ENCODE measurements around the gene TRMT10C.
"Not testable (repeated sequence)": the region's sequence is repeated elsewhere in the genome, so short reads cannot be mapped to it uniquely, and the experiment has no call there.

Gene TRMT10C

DNA sequence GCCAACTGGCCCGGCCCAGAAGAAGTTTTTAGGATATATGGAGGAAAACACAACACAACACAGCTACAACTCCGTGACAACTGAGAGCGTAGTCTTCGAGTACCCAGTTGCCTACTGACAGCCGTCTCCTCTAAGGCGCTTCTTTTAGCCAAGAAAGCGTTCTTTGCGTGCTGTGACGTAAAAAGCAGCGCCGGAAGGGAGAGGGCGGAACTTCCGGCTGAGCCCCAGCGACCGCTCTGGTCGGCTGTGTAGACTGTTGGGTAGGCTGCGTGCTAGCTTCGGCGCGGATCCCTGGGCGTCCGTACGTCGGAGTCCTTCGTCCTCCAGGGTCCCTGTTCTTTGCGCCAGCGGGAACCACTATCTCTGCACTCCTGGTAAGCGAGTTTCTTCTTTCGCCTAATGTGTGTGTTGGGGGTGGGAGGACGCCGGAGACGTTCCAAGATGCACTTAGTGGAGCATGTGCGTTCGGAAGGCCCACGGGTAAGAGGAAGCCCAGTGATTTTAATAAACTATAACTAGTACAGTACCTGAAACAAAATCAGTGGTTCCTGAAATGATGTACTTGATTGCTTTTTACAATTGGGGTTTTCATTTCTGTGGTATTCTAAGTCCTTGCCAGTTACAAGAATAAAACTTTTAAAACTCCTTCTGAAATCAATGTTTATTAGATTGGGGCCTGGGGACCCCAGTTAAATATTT, at the start of gene TRMT10C:
Gene TRMT10C (plus strand): TSS at position 239 of the 699 bp plus-strand sequence. CDS start 2,914 bp downstream, outside the sequence.
- peak; percentile 93 for DNase-seq

DNA sequence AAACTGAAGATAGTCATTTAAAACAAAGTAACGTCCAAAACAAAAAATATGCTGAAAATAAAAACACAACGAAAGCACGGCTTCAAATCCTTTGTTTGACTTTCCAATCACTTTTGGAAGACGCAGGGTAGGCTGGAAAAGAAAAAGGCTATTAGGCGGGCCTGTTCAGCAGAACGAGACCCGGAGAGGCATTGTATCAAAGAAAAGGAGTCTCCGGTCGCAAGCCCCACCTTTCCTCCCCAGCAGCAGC, 49.3 kb upstream of the TRMT10C start:
- DNase-seq, result no peak

DNA sequence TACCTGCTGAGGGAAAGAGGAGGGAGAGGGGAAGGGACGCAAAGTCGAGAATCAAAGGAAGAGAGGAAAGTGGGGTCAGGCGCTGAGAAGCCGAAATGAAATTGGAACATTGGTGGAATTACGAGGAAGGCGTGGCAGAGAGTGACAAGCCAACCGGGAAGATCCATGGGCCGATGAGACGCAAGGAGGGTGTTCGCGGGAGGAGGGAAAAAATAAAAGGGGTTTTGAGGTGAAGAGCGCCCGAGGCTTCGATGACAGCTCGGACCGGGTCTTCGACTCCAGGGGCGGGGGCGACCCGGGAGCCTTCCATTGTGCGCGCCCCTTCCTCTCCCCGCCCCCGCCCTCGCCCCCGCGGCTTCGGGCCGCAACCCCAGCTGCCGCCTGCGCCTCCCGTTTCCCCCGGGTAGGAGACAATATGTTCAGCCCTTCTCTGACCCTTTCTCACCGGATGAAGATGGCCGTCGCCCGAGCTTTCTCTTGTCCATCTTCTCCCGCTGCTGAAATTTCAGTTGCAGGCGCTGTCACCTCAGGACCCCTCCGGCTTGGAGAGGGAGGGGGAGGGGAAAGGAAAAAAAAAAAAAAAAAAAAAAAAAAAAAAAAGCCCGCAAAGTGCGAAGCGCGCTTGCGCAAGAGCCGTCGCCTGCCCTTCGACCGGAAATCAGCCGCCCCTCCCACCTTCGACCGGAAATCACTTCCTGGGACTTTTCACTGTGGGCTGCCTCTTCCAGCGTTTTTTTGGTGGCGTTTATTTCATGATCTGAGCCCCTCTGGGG, 48.8 kb upstream of the TRMT10C start, which contains the start of gene SENP7:
Gene SENP7 (minus strand): TSS at position 567 of the 773 bp plus-strand sequence. CDS start 82 bp downstream, at position 485.
- DNase-seq, result peak; percentile 89 to 94

DNA sequence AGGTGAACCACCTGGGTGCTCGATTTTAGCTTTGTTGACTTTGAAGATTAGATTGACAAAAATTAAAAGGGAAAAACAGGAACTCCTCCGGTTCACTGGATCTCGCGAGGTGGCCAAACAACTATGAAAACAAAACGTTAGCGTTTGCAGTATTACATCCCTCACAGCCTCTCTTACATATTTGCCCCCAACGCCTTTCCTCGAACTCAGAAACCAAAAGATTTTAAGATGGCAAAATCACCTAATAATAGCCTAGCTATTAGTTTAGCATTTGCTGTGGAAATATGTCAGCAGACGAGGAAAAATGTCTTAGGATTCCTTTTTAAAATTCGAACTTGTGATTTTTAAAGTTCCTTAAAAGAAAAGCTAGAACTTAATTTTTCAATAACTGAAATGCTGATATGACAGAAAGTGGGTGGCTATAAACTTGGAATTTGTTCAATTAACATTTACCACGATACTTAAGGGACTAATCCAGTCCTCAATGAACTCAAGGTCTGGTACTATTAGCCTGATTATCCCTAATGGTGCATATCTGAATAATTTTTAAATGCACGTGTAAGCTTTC, 48.2 kb upstream of the TRMT10C start:
- peak; percentile 89 to 94 for DNase-seq

DNA sequence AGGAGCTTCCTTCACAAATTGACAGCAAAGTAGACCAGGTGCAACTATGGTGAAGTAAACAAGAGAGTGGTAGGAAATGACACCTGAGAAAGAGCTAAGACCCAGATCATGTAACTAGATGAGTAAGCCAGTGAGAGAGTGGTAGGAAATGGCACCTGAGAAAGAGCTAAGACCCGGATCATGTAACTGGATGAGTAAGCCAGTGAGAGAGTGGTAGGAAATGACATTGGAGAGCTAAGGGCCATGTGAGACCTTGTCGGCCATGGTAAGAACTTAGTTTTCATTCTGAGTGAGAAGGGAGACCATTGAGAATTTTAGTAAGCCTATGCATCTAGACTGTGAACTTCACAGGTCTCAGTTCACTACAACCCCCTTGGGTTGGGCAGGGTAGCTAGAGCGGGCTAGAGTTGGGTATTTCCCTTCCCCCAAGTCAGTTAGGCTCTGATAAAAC, 43.2 kb upstream of the TRMT10C start:
- no peak for DNase-seq

DNA sequence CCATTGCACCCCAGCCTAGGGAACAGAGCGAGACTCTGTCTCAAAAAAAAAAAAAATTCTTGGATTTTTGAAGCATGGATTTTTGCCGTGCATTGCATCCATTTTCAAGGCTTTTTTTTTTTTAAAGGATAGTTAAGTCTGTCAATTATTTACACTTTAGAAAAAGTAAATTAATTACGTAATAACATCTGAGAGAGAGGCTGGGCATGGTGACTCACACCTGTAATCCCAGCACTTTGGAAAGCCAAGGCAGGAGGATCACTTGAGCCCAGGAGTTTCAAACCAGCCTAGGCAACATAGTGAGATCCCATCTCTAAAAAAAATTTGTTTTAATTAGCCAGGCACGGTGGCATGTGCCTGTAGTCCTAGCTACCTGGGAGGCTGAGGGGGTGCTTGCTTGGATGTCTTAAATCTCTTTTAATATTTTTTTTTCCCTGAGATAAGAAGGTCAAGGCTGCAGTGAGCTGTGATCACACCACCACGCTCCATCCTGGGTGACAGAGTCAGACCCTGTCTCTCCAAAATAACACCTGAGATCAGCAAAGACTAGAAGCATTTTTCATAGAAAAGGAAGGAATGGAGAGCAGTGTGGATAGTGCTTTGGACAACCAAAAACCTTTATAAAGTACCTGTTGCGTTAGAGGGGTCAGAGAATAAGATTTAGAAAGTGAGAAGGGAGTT, 41.8 kb upstream of the TRMT10C start:
- DNase-seq, result no peak

DNA sequence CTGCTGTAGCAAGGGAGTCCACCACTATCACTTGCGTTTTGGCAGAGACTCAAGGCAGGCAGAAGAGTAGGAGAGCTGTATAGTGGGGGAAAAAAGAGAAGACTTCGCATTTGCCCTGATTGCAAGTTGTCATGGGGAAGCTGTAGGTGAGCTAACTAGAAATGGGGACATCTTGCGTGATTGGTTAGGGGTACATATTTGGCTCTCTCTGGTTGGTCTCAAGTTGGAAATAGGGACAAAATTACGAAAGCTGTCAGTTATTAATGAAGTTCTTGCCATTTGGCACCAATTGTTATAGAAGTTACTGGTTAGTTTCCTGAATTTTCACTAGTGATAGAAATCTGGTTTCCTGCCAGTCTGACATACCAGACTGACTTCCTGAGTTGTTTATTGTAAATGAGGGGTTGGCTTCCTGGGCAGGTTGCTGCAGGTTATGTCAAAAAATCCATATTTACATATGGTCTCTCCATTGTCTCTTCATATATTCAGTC, 40.4 kb upstream of the TRMT10C start:
- DNase-seq, result no peak

DNA sequence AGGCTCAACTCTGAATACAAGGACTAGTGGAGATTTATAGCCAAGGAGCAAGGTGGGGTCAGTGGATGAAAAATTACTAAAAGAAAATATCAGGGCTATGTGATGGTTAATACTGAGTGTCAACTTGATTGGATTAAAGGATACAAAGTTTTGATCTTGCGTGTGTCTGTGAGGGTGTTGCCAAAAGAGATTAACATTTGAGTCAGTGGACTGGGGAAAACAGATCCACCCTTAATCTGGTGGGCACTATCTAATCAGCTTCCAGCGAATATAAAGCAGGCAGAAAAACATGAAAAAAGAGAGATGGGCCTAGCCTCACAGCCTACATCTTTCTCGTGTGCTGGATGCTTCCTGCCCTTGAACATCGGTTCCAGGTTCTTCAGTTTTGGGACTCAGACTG, 34.2 kb upstream of the TRMT10C start:
- no peak for DNase-seq

DNA sequence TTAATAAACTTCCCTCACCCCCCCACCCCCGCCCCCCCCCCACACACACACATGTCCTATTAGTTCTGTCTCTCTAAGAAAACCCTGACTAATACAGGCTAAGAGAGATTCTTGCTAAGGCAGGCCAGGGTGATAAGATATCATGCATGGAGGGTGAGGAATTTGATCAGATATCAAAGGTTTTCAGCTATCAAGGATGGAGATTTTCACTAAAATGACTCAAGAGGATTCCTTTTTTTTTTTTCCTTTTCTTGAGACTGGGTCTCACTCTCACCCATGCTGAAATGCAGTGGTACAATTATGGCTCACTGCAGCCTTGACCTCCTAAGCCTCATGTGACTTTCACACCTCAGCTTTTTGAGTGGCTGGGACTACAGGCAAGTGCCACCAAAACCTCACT, 33.8 kb upstream of the TRMT10C start:
- DNase-seq, result no peak

DNA sequence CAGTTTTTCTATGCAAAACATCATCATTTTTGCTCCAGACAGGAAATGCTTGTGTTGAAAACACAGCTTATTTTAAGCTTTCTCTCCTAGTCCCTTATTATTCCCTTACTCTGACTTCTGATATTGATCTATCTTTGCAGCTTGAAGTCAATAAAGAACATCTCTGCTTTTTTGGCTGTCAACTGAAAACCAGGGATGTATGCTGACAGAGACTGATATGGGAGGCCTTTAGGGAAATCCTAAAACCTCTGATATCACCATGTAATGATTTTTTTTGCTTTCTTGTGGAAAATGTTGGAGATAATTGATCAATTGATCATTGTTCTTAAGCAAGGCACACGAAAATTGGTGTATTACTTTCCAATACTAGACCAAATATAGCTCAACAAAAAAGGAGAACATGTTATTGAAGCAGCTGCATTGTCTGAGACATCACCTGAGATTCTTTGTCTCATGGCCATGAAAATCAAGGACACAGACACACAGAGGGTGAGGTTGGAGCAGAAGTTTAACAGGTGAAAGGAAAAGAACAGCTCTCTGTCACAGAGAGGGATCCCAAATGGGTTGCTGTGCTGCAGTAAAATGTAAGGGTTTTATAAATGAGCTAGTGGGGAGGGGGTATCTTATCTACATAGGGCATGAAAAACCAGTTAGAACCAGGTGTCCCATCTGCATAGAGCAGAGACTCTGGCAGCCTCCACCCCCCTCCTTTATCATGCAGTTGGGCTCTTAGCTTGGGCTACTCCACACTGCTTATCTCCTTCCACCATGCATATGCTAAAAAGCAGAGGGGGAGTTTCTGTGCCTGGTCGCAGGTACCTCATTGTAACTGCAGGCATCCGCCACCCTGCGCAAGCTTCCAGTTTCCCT, 31.6 kb upstream of the TRMT10C start:
- no peak for DNase-seq

DNA sequence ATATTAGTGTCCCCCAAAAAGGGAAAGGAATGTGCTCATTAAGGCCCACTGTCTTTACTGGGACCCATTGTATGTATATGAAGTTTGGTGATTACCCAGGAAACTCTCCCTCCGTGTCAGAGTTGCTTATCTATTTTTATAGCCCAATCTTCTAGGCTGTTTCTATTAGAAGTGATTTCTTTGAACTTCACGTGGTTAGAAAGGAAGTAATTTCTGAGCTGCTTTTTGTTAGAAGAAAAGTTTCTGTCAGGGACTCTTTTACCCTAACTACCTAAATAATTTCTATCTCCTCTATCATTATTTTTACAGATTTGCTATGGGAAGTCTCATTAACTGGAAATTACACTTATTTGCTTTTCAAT, 31.0 kb upstream of the TRMT10C start:
- DNase-seq, result no peak

DNA sequence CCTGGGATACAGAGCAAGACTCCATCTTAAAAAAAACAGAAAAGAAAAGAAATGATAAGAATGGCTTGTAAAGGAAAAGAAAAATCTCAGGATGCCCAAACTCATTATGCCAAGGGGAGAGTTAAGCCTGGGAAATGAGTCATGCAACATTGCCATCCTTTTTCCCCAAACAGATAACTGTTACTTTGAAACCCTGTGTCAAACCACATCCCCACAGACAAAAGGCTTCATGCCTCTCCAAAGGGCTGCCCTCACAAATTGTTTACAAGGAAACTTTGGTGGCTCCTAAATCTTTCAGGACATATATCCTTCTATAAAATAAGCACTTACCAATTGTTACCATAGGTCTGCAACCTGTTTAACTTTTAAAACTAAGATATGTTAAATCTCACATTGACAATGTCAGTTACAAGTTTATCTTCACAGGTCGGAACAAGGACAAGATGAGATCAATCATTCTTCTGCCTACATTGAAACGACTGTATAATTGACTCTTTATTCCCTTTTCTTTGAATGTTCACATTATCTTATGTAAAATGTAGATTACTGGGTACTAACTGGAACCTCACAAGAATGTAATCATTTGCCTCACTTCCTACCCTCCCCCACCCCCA, 30.1 kb upstream of the TRMT10C start:
- DNase-seq, result no peak

DNA sequence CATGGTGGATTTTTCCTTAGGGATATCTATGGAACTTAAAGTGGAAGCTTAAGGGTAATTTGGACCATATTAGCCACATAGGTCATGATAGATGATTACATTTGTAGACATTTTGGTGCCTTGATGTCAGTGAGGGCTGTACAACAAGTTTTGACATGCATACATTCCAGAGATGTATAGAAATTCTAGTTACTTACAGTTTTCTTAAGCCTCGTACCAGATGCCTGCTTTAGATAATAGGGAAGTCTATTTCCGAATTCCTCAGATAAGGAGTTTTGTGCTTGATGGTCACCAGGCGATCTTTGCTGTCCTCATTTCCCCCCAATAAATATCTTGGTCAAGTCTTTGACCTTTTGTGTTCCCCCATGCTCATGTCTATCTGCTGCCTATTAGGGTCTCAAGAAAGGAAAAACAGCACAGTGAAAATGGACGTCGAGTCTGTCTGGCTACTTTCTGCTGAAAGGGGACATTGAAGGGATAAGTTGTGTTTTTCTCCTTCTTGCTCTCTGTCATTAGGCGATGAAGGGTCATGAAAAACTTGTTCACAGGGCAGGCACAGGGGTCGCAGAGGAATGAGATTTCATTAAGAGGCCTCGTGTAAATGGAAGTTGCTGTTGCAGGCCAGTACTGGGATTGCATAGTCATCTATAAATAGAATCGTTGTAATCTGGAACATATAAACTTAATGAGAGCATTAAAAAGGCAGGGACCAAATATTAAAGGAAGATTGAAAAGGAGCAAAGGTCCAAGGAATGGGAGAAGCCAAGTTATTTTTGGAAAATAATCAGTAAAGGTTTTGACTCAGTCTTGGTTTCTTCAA, 28.7 kb upstream of the TRMT10C start:
- DNase-seq, result no peak

DNA sequence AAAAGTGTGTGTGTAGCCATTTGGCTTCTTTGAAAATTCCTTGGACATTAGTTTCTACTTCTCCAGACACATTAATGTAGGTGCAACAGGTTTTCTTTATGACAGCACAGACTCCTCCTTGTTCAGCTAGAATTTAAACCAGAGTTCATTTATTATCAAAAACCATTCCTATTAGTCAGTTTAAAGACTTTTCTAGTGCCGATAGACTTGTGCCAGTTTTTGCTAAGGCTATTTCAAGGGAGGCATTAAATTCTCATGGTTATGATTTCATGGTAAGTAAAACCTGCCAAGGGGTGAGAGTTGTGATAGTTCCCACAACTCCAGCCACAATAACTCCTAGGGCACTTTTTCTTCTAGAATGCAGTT, 28.1 kb upstream of the TRMT10C start:
- no peak for DNase-seq

DNA sequence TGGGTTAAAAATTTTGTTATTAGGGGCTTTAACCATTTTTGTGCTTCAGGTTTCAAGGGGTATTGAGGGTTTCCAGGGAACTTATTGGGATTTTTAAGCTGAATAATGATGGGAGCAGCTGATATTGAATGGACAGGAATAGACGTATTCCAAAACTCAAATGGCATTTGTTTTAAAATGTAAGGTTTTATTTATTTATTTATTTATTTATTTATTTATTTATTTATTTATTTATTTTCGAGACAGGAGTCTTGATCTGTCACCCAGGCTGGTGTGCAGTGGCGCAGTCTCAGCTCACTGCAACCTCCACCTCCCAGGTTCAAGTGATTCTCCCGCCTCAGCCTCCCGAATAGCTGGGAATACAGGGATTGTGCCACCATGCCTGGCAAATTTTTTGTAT, 26.4 kb upstream of the TRMT10C start:
- DNase-seq, result no peak

DNA sequence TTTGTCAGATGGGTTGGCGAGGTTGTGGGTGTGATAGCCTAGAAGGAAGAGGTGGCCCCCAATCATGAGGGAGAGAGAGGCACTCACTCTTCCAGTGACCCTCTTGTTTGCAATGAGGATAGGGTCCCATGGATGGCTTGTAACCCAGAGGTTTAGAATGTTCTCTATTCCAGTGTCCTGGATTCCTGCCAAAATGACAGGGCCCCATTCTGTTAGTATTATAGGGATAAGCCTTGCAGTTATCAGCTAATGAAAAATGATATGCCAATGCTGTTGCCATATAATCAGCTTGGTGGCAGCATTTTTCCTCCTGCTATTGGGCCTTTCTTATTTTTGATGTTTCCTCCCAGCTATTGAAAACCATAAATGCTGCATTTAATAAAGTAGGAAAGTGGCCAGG, 25.4 kb upstream of the TRMT10C start:
- no peak for DNase-seq

DNA sequence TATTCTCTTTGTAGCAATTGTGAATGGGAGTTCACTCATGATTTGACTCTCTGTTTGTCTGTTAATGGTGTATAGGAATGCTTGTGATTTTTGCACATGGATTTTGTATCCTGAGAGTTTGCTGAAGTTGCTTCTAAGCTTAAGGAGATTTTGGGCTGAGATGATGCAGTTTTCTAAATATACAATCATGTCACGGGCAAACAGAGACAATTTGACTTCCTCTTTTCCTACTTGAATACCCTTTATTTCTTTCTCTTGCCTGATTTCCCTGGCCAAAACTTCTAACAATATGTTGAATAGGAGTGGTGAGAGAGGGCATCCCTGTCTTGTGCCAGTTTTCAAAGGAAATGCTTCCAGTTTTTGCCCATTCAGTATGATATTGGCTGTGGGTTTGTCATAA, 24.7 kb upstream of the TRMT10C start:
- DNase-seq, result not testable (repeated sequence)

DNA sequence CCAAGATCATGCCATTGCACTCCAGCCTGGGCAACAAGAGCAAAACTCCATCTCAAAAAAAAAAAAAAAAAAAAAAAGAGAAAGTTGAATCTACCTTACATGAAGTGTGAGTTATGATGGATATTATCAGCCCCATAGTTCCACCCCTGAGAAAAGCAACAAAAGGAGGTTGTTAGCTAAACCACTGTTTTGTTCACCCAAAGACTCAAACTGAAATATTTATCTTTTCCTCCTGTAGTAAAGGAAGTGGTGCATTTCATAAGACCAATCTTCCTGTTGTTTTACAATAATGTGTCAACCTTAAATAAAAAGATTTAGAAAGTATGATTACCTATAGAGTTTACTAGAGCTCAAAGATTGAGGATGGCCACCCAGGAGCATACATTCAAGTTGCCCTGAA, 18.7 kb upstream of the TRMT10C start:
- peak; percentile 59 to 66 for DNase-seq

DNA sequence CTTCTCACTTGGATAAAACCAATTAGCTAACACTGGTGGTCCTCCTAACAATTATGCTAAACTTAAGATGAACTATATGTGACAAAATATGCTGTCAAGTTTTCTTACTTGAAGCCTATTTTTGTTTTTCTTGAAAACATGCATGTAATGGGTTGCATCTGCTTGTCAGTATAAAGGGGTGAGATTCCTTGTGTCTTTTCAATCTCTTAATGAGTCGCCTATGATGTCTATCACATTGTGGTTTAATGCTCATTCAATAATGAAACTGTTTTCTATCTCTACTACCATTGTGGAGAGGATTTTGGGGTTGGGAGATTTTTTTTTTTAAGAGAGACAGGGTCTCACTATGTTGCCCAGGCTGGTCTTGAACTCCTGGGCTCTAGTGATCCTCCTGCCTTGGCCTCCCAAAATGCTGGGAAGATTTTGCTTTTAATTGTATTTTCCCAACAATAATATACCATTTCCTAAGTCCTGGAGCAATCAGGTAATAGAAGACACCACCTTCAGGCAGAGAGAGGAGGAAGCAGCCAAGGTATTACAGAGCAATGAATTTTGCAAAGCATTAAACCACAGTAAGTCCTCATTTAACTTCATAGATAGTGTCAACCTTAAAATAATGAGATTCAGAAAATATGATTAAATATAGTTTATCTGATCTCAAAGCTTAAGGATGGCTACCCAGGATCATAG, 17.4 kb upstream of the TRMT10C start:
- no peak for DNase-seq

DNA sequence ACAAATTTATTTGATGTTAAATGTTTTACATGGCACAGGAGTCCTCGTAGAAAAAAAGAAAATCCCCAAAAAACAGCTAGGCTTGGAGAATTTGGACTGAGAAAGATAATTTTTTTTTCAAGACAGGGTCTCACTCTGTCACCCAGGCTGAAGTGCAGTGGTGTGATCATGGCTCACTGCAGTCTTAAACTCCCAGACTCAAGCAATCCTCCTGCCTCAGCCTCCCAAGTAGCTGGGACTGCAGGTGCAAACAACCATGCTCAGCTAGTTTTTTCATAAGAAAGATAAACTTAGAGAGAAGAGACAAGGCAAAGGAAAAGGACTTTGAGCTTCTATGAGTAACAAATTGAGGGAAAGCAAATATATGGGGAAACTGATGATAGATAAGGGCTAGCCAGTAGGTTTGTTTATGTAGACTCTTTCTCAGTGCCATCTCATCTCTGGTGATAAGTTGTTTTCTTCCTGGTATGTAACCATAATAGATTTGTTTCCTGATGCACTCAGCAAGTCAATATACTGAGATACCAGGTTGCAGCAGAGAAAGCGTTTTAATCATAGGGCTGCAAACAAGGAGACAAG, 13.1 kb upstream of the TRMT10C start:
- no peak for DNase-seq
